Body of pancreas (tissue), 4 donors: Measurements from ENCODE around the gene C11orf71.

Experiments
- POLR2A ChIP-seq, 3 donors: fragments of 450-650 bp; IDR thresholded peaks; one replicate each; pipeline ENCODE4 v1.6.1; 2016; ENCODE audit warnings: antibody characterized with exemption in 3 of 3, mild to moderate bottlenecking in 2 of 3
- TF ChIP-seq, protein P1 (sequence below), 7 experiments: fragments of 450-650 bp in 4 of 7; fragments of 200-600 bp in 3 of 7; sonication (generic) in 3 of 7; IDR thresholded peaks; one replicate each; pipeline ENCODE4 v1.5.1; 2016 to 2019; ENCODE audit warnings: antibody characterized with exemption in 7 of 7

DNA sequence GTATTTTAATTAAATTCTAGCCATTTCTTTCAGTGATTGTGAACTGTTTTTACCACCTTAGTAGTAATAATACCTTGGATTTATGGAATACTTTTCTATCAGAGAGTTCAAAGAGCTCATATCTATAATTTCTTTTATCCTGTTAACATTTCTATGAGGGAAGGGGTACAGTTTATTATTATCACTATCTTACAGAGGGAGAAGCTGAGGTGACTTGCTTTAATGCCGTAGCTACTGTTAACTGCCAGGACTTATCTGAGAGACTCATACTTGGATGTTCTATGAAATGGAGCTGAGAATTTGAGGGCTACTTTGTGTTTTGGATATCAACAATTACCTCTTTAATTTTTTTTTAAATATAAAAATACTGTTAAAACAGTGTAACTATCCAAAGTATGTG is 42.2 kb upstream of the C11orf71 start:
- TF ChIP-seq, protein P1, sequence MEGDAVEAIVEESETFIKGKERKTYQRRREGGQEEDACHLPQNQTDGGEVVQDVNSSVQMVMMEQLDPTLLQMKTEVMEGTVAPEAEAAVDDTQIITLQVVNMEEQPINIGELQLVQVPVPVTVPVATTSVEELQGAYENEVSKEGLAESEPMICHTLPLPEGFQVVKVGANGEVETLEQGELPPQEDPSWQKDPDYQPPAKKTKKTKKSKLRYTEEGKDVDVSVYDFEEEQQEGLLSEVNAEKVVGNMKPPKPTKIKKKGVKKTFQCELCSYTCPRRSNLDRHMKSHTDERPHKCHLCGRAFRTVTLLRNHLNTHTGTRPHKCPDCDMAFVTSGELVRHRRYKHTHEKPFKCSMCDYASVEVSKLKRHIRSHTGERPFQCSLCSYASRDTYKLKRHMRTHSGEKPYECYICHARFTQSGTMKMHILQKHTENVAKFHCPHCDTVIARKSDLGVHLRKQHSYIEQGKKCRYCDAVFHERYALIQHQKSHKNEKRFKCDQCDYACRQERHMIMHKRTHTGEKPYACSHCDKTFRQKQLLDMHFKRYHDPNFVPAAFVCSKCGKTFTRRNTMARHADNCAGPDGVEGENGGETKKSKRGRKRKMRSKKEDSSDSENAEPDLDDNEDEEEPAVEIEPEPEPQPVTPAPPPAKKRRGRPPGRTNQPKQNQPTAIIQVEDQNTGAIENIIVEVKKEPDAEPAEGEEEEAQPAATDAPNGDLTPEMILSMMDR (IDR thresholded peaks at IDR 0.05): no peak
- no peak for TF ChIP-seq POLR2A (IDR thresholded peaks at IDR 0.05)
